Muscle layer of colon (tissue), 2 donors: Measurements from ENCODE around the gene YBEY.

Experiments
- H3K27ac ChIP-seq: one replicate; pipeline ENCODE4 v1.7.0; 2013; ENCODE audit warnings: low read depth, mild to moderate bottlenecking, low read length, moderate library complexity
- H3K27me3 ChIP-seq, 2 donors: one replicate each; pipeline ENCODE4 v1.7.0; 2013; ENCODE audit warnings: low read length in 2 of 2, mild to moderate bottlenecking in 2 of 2; ENCODE audit not compliant: insufficient read depth in 2 of 2, control insufficient read depth in 1 of 2
- H3K36me3 ChIP-seq: one replicate; pipeline ENCODE4 v1.7.0; 2013; ENCODE audit warnings: mild to moderate bottlenecking, low read length; ENCODE audit not compliant: insufficient read depth
- H3K4me1 ChIP-seq: one replicate; pipeline ENCODE4 v1.7.0; 2013; ENCODE audit warnings: mild to moderate bottlenecking, low read length; ENCODE audit not compliant: insufficient read depth
- H3K4me3 ChIP-seq, 2 donors: one replicate each; pipeline ENCODE4 v1.7.0; 2013; ENCODE audit warnings: low read length in 2 of 2, low read depth in 1 of 2, mild to moderate bottlenecking in 1 of 2, moderate library complexity in 1 of 2
- H3K9ac ChIP-seq: one replicate; pipeline ENCODE4 v1.7.0; 2013; ENCODE audit warnings: low read length
- H3K9me3 ChIP-seq: one replicate; pipeline ENCODE4 v1.7.0; 2013; ENCODE audit warnings: mild to moderate bottlenecking, low read length
- donor health status: abdominal sarcoma.
- donor health status: Adenocarcinoma of cecum.

The YBEY gene

GRCh38 chr21:46340998-46341397, 54.9 kb downstream of the YBEY start:
- H3K9ac ChIP-seq = no peak overlapping the region
- H3K9me3 ChIP-seq = no peaks in the 10 kb centered on the region
- H3K27me3 ChIP-seq = no peaks in the 10 kb centered on the region
- H3K4me3 ChIP-seq = no peak overlapping the region
- H3K36me3 ChIP-seq = peaks cover 22% of the 10 kb centered on the region
- no peaks in the 10 kb centered on the region for H3K4me1 ChIP-seq
- no peak overlapping the region for H3K27ac ChIP-seq

GRCh38 chr21:46344219-46344915, 58.2 kb downstream of the YBEY start:
- Histone ChIP-seq H3K4me1 (no peaks in the 10 kb centered on the region), H3K9ac (no peak overlapping the region), H3K27ac (no peak overlapping the region), H3K36me3 (peaks cover 35% of the 10 kb centered on the region), H3K9me3 (no peaks in the 10 kb centered on the region), H3K27me3 (no peaks in the 10 kb centered on the region), H3K4me3 (no peak overlapping the region)

- Histone ChIP-seq H3K27me3 (no peaks in the 10 kb centered on the region), H3K36me3 (peaks cover 41% of the 10 kb centered on the region), H3K27ac (no peak overlapping the region)
These were observed 59.7 kb downstream of the YBEY start for GRCh38 chr21:46345861-46346260.

GRCh38 chr21:46346296-46347202, 60.4 kb downstream of the YBEY start:
- no peaks in the 10 kb centered on the region for H3K27me3 ChIP-seq
- H3K4me3 ChIP-seq = no peak overlapping the region
- no peaks in the 10 kb centered on the region for H3K9me3 ChIP-seq
- no peak overlapping the region for H3K9ac ChIP-seq
- peaks cover 48% of the 10 kb centered on the region for H3K36me3 ChIP-seq
- H3K27ac ChIP-seq = no peak overlapping the region
- H3K4me1 ChIP-seq = no peaks in the 10 kb centered on the region

More at GRCh38 chr21:46345861-46346260, 59.7 kb downstream of the YBEY start:
- Histone ChIP-seq H3K9me3 (no peaks in the 10 kb centered on the region), H3K4me1 (no peaks in the 10 kb centered on the region), H3K4me3 (no peak overlapping the region), H3K9ac (no peak overlapping the region)

GRCh38 chr21:46347203-46347550, 61.0 kb downstream of the YBEY start:
- no peak overlapping the region for H3K9ac ChIP-seq

More at GRCh38 chr21:46347203-46347550, 61.0 kb downstream of the YBEY start:
- Histone ChIP-seq H3K27ac (no peak overlapping the region), H3K4me1 (no peaks in the 10 kb centered on the region), H3K4me3 (no peak overlapping the region), H3K9me3 (no peaks in the 10 kb centered on the region), H3K27me3 (no peaks in the 10 kb centered on the region), H3K36me3 (peaks cover 53% of the 10 kb centered on the region)
